ENCODE data around the gene E2F4.

DNA sequence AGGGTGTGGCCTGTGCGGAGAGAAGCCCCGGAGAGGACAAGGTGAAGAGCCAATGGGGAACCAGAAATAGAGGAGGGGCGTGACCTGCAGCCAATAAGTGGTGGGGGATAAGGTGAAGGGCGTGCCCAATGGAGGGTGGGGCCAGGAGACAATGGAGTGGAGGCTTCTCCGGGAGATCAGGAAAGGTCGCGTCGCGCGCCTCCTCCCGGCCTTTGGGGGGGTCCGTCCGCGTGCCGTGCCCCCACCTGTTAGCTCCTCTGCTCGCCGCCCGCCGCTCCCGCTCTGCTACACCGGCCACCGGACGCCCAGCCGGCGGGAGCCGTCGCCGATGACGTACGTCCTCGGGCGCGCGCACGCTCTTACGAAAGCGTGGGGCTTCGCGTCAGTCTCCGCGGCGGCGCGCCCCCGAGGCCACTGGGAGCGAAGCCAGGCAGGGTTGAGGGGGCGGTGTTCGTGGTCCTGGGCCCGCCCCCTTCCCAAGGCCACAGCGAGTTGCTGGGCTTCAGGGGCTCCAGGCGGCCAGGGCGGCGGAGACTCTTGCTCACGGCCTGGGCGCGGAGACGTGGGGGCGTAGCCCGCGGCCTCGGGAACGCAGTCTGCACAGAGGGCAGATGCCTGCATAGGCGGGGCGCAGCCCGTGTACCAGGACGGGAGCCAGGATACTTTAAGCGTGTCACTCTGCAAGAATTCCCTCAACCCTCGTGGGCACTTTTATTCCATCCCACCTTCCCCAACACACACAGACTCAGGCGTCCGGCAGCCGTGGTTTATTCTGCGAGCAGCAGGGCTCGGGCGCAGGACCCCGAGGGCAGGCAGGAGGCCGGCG, 8.1 kb upstream of the E2F4 start, which contains the start of gene MATCAP1:
- TF ChIP-seq JUNB (IDR thresholded peaks at IDR 0.05; ENCODE audit: unreplicated experiment) (no peak), POLR2AphosphoS5 (IDR thresholded peaks at IDR 0.05; ENCODE audit: low read depth) (peak; percentile 76), CREB1 (CRISPR knock-in tag; IDR thresholded peaks at IDR 0.05; ENCODE audit: low read depth) (peak; percentile 93), EZH2 (IDR thresholded peaks at IDR 0.05; ENCODE audit: low read depth, unreplicated experiment) (peak; percentile 52), ZNF331 (CRISPR knock-in tag; IDR thresholded peaks at IDR 0.05; ENCODE audit: low read depth) (no peak)
- TF ChIP-seq, protein P1, sequence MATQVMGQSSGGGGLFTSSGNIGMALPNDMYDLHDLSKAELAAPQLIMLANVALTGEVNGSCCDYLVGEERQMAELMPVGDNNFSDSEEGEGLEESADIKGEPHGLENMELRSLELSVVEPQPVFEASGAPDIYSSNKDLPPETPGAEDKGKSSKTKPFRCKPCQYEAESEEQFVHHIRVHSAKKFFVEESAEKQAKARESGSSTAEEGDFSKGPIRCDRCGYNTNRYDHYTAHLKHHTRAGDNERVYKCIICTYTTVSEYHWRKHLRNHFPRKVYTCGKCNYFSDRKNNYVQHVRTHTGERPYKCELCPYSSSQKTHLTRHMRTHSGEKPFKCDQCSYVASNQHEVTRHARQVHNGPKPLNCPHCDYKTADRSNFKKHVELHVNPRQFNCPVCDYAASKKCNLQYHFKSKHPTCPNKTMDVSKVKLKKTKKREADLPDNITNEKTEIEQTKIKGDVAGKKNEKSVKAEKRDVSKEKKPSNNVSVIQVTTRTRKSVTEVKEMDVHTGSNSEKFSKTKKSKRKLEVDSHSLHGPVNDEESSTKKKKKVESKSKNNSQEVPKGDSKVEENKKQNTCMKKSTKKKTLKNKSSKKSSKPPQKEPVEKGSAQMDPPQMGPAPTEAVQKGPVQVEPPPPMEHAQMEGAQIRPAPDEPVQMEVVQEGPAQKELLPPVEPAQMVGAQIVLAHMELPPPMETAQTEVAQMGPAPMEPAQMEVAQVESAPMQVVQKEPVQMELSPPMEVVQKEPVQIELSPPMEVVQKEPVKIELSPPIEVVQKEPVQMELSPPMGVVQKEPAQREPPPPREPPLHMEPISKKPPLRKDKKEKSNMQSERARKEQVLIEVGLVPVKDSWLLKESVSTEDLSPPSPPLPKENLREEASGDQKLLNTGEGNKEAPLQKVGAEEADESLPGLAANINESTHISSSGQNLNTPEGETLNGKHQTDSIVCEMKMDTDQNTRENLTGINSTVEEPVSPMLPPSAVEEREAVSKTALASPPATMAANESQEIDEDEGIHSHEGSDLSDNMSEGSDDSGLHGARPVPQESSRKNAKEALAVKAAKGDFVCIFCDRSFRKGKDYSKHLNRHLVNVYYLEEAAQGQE (IDR thresholded peaks at IDR 0.05; ENCODE audit: unreplicated experiment): no peak
- TF ChIP-seq, protein P2, sequence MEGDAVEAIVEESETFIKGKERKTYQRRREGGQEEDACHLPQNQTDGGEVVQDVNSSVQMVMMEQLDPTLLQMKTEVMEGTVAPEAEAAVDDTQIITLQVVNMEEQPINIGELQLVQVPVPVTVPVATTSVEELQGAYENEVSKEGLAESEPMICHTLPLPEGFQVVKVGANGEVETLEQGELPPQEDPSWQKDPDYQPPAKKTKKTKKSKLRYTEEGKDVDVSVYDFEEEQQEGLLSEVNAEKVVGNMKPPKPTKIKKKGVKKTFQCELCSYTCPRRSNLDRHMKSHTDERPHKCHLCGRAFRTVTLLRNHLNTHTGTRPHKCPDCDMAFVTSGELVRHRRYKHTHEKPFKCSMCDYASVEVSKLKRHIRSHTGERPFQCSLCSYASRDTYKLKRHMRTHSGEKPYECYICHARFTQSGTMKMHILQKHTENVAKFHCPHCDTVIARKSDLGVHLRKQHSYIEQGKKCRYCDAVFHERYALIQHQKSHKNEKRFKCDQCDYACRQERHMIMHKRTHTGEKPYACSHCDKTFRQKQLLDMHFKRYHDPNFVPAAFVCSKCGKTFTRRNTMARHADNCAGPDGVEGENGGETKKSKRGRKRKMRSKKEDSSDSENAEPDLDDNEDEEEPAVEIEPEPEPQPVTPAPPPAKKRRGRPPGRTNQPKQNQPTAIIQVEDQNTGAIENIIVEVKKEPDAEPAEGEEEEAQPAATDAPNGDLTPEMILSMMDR (conservative IDR thresholded peaks at IDR 0.05; ENCODE audit: low read depth in 2 of 2): no peak
